H1 (cell line): Measurements from ENCODE around the gene ASTN2. TPM values are rescaled to one million over a fixed set of nuclear protein-coding genes. Genes with fewer than 3 reads are reported as not detected.

ENCODE experiments used
- CTCF ChIA-PET: fragments of 300-600 bp; sonication (Branson Sonifier 250); formaldehyde crosslinking; loops from one replicate; lab custom pipeline; 2021; ENCODE audit not compliant: partially characterized antibody; lab: Charles Lee
- POLR2A ChIA-PET: fragments of 300-600 bp; sonication (Branson Sonifier 250); formaldehyde crosslinking; loops from one replicate; lab custom pipeline; 2021; ENCODE audit warnings: inconsistent platforms; ENCODE audit not compliant: partially characterized antibody; lab: Charles Lee
- DNase-seq, 2 experiments: peaks; one replicate each; pipeline versions ENCODE4 v3.0.0 to v3.0.0-alpha.2; 2010 to 2022; ENCODE audit warnings: low spot score in 2 of 2, low read depth in 1 of 2, mixed read lengths in 1 of 2
- FAIRE-seq: peaks from 2 replicates; lab custom pipeline; 2011; peaks lifted over from hg19 to GRCh38; lab: Jason Lieb, UNC
- H2AFZ ChIP-seq: 2 replicates; pipeline ENCODE4 v1.8.1; 2012; ENCODE audit warnings: low read length, inconsistent platforms
- H2AK5ac ChIP-seq: 2 replicates; pipeline ENCODE4 v1.6.1; 2013; ENCODE audit warnings: low read depth, low read length
- H2BK120ac ChIP-seq: replicated peaks from 2 replicates; pipeline ENCODE3; 2013; ENCODE audit warnings: low read depth, low read length, inconsistent platforms
- H2BK12ac ChIP-seq: 2 replicates; pipeline ENCODE4 v1.6.1; 2013; ENCODE audit warnings: low read depth, low read length
- H2BK15ac ChIP-seq: 2 replicates; pipeline ENCODE4 v1.6.1; 2013; ENCODE audit warnings: low read length
- H2BK20ac ChIP-seq: 2 replicates; pipeline ENCODE4 v1.6.1; 2013; ENCODE audit warnings: low read length
- H2BK5ac ChIP-seq: 2 replicates; pipeline ENCODE4 v1.6.1; 2013; ENCODE audit warnings: low read depth, low read length
- H3K14ac ChIP-seq: 2 replicates; pipeline ENCODE4 v1.6.1; 2013; ENCODE audit warnings: inconsistent platforms; ENCODE audit not compliant: insufficient read length
- H3K18ac ChIP-seq: 2 replicates; pipeline ENCODE4 v1.6.1; 2013; ENCODE audit warnings: low read length; ENCODE audit errors: extremely low read depth
- H3K23ac ChIP-seq: 2 replicates; pipeline ENCODE4 v1.6.1; 2013; ENCODE audit warnings: inconsistent platforms; ENCODE audit not compliant: insufficient read length
- H3K23me2 ChIP-seq: 2 replicates; pipeline ENCODE4 v1.6.1; 2013; ENCODE audit warnings: low read depth, low read length
- H3K27ac ChIP-seq: 2 replicates; pipeline ENCODE4 v1.6.1; 2011; ENCODE audit warnings: low read depth, low read length, inconsistent platforms
- H3K27me3 ChIP-seq, 4 experiments: replicated peaks in 1 of 4; 1 replicate in 1 of 4; 2 replicates in 3 of 4; pipeline versions ENCODE4 v1.6.1 to v1.8.1; 2011 to 2013; ENCODE audit warnings: low read length in 3 of 4, mild to moderate bottlenecking in 3 of 4, inconsistent platforms in 2 of 4, mixed read lengths in 2 of 4, moderate library complexity in 1 of 4; ENCODE audit not compliant: control insufficient read depth in 3 of 4, insufficient read depth in 3 of 4; ENCODE audit errors: extremely low read depth in 1 of 4
- H3K36me3 ChIP-seq, 4 experiments: 2 replicates each; pipeline versions ENCODE4 v1.6.1 to v1.8.1; 2011 to 2013; ENCODE audit warnings: mild to moderate bottlenecking in 4 of 4, low read length in 3 of 4, moderate library complexity in 2 of 4, control low read depth in 1 of 4, inconsistent platforms in 1 of 4; ENCODE audit not compliant: insufficient read depth in 4 of 4, control insufficient read depth in 2 of 4
- H3K4ac ChIP-seq: replicated peaks from 2 replicates; pipeline ENCODE3; 2013; ENCODE audit warnings: low read length, low read depth, mixed read lengths, inconsistent platforms; ENCODE audit not compliant: insufficient read length
- H3K4me1 ChIP-seq, 4 experiments: replicated peaks in 1 of 4; 1 replicate in 1 of 4; 2 replicates in 3 of 4; pipeline versions ENCODE4 v1.6.1 to v1.8.1; 2011 to 2013; ENCODE audit warnings: low read length in 3 of 4, inconsistent platforms in 2 of 4, mixed read lengths in 1 of 4; ENCODE audit not compliant: insufficient read depth in 4 of 4, control insufficient read depth in 3 of 4
- H3K4me2 ChIP-seq, 2 experiments: 2 replicates each; pipeline versions ENCODE4 v1.6.1 to v1.8.1; 2011 to 2013; ENCODE audit warnings: low read depth in 2 of 2, low read length in 2 of 2, control low read depth in 1 of 2, inconsistent platforms in 1 of 2, mild to moderate bottlenecking in 1 of 2; ENCODE audit not compliant: insufficient read depth in 1 of 2
- H3K4me3 ChIP-seq, 4 experiments: fragments of 200-600, 300-600 bp in 1 of 4; sonication (generic), shearing (Covaris generic), sonication (Bioruptor Twin) in 1 of 4; 2 replicates each; pipeline versions ENCODE4 v1.5.1 to v1.8.1; 2011 to 2016; ENCODE audit warnings: low read length in 4 of 4, low read depth in 3 of 4, control low read depth in 2 of 4, inconsistent platforms in 2 of 4, mild to moderate bottlenecking in 2 of 4, mixed read lengths in 1 of 4, moderate library complexity in 1 of 4; ENCODE audit not compliant: insufficient read depth in 2 of 4; ENCODE audit errors: extremely low read depth in 1 of 4
- H3K56ac ChIP-seq: replicated peaks from 2 replicates; pipeline ENCODE3; 2013; ENCODE audit warnings: low read depth, mild to moderate bottlenecking, mixed read lengths, low read length, inconsistent platforms; ENCODE audit not compliant: insufficient read length
- H3K79me1 ChIP-seq: 2 replicates; pipeline ENCODE4 v1.6.1; 2013; ENCODE audit warnings: low read depth, low read length, control low read depth
- H3K79me2 ChIP-seq, 2 experiments: 2 replicates each; pipeline versions ENCODE4 v1.6.1 to v1.8.1; 2012 to 2013; ENCODE audit warnings: low read length in 2 of 2, mild to moderate bottlenecking in 2 of 2, inconsistent platforms in 1 of 2; ENCODE audit not compliant: insufficient read depth in 2 of 2, control insufficient read depth in 1 of 2
- H3K9ac ChIP-seq, 4 experiments: replicated peaks in 1 of 4; 1 replicate in 1 of 4; 2 replicates in 3 of 4; pipeline versions ENCODE4 v1.6.1 to v1.8.1; 2011 to 2013; ENCODE audit warnings: low read depth in 3 of 4, low read length in 3 of 4, control low read depth in 2 of 4, mild to moderate bottlenecking in 2 of 4, moderate library complexity in 2 of 4, inconsistent platforms in 1 of 4; ENCODE audit errors: extremely low read depth in 1 of 4
- H3K9me3 ChIP-seq, 2 experiments: 2 replicates each; pipeline versions ENCODE4 v1.6.1 to v1.8.1; 2012 to 2013; ENCODE audit warnings: mild to moderate bottlenecking in 2 of 2, moderate library complexity in 2 of 2, control low read depth in 1 of 2, inconsistent platforms in 1 of 2, low read depth in 1 of 2, low read length in 1 of 2, mixed read lengths in 1 of 2; ENCODE audit not compliant: insufficient read depth in 2 of 2
- H4K20me1 ChIP-seq, 2 experiments: replicated peaks in 1 of 2; 2 replicates each; pipeline versions ENCODE3 to v1.8.1; 2011 to 2013; ENCODE audit warnings: inconsistent platforms in 2 of 2, low read length in 2 of 2, mild to moderate bottlenecking in 1 of 2; ENCODE audit not compliant: insufficient read depth in 2 of 2, control insufficient read depth in 1 of 2
- H4K5ac ChIP-seq: 2 replicates; pipeline ENCODE4 v1.6.1; 2013; ENCODE audit warnings: low read length, low read depth, mixed read lengths, inconsistent platforms; ENCODE audit not compliant: insufficient read length
- H4K8ac ChIP-seq: 2 replicates; pipeline ENCODE4 v1.8.0; 2013; ENCODE audit warnings: mild to moderate bottlenecking, moderate library complexity, low read length, inconsistent platforms; ENCODE audit not compliant: insufficient read depth; ENCODE audit errors: extremely low read depth
- H4K91ac ChIP-seq: replicated peaks from 2 replicates; pipeline ENCODE3; 2013; ENCODE audit warnings: low read length, mixed read lengths, inconsistent platforms; ENCODE audit not compliant: insufficient read length
- WGBS, 2 experiments: shearing (Covaris generic) in 1 of 2; methylation state at CpG; one replicate each; pipeline versions ENCODE4 v1.1.6 to v1.1.7; 2013 to 2015; ENCODE audit warnings: low lambda C conversion rate in 2 of 2, mixed read lengths in 2 of 2, inconsistent platforms in 1 of 2, low coverage in 1 of 2, missing lambda C conversion rate in 1 of 2; ENCODE audit not compliant: insufficient replicate concordance in 2 of 2, insufficient coverage in 1 of 2, insufficient read length in 1 of 2; ENCODE audit errors: extremely low coverage in 1 of 2, missing lambda C conversion rate in 1 of 2; 5-methylcytosine and 5-hydroxymethylcytosine counted together
- polyA plus RNA-seq, 7 experiments: library from polyadenylated mRNA; depleted of rRNA in 3 of 7; stranded (reverse) in 5 of 7; unstranded in 2 of 7; fragments of >200 nt in 5 of 7; fragments of 200-250 nt in 2 of 7; gene quantifications; 1 replicate in 5 of 7; 2 replicates in 1 of 7; 4 replicates in 1 of 7; pipeline versions ENCODE4 v1.2.1 to v1.2.3, GENCODE V29; 2011 to 2013; ENCODE audit warnings: missing spikeins in 2 of 7, mixed read lengths in 2 of 7
- total RNA-seq: library from RNA; stranded (reverse); fragmentation: NEBNext Ultra II Directional; extraction: Animal tissue kit (Norgen Biotek cat#: 25700); gene quantifications from 2 replicates; pipeline ENCODE4 v1.2.1, GENCODE V29; 2021

ASTN2 gene
- total and polyA plus RNA-seq, 2 of the 8 experiments (the other 6 are each of a cell fraction or from before 2014, with no cell fraction given), result 8.2 to 13.7 TPM

- Histone ChIP-seq H3K4me3 (no peak overlapping the region), H3K18ac (no peak overlapping the region), H3K4me2 (no peak overlapping the region), H3K27ac (no peak overlapping the region), H3K79me1 (no peaks in the 10 kb centered on the region), H2BK120ac (no peak overlapping the region), H3K9me3 (no peaks in the 10 kb centered on the region), H3K23me2 (no peaks in the 10 kb centered on the region), H2AFZ (no peak overlapping the region), H3K56ac (no peak overlapping the region), H3K79me2 (no peaks in the 10 kb centered on the region), H2AK5ac (no peak overlapping the region), H4K8ac (no peak overlapping the region), H4K5ac (no peak overlapping the region), H3K9ac (no peak overlapping the region), H4K91ac (no peak overlapping the region), H3K14ac (no peak overlapping the region), H3K27me3 (no peaks in the 10 kb centered on the region), H3K4me1 (peaks cover 0 to 9% (median 2%) of the 10 kb centered on the region in 4 experiments; a peak in 2 of 7 replicates), H2BK15ac (no peak overlapping the region), H2BK20ac (no peak overlapping the region), H3K23ac (no peak overlapping the region), H3K4ac (no peak overlapping the region), H2BK5ac (no peak overlapping the region), H4K20me1 (no peaks in the 10 kb centered on the region), H2BK12ac (no peak overlapping the region), H3K36me3 (no peaks in the 10 kb centered on the region)
- ChIA-PET CTCF (no interaction called here), POLR2A (interaction anchor here (1.0 kb wide), 1 partner anchor 30 kb away, joined by 3 read pairs; the partner anchor contains the start of gene TRIM32)
- WGBS, 2 experiments, result 77% methylated on average over 7 of the region's 7 CpGs; no CpG with 5 or more reads in 1 of the 2 experiments
- no peak for FAIRE-seq
- DNase-seq, result no peak
Measured at GRCh38 chr9:116717150-116717549, 697.7 kb downstream of the ASTN2 start.
